ENCODE results near the gene MNX1.

Gene MNX1

DNA sequence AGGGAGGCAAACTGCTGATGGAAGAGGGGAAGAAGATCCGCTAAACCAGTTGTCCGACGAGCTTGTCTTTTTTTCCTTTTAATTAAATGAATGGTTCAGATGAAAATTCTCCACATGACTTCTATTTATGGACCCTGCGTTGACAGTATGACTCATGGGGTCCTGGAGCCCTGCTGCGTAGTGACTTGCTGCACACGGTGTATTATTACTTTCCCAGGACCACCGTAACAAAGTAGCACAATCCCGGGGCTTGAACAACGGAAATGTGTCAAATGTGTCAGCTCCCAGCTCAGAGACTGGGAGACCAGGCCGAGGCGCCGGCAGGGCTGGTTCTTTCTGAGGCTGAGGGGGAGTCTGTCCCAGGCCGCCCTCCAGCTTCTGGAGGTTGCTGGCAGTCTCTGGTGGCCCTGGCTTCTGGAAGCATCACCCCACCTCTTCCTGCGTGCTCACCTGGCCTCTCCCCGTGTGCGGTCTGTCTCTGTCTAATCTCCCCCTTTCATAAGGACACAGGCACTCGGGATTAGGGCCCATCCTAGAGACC, 33.8 kb upstream of the MNX1 start:
- Histone ChIP-seq H3K36me3 (no peaks in the 10 kb centered on the region), H3K4me1 (peaks cover 2% of the 10 kb centered on the region; the same call in 1 of the 2 replicates), H3K4me3 (ENCODE audit: low read depth, low read length) (no peak overlapping the region), H3K9me3 (no peaks in the 10 kb centered on the region), H3K27me3 (peaks cover 49% of the 10 kb centered on the region)
- TF ChIP-seq, protein P1, sequence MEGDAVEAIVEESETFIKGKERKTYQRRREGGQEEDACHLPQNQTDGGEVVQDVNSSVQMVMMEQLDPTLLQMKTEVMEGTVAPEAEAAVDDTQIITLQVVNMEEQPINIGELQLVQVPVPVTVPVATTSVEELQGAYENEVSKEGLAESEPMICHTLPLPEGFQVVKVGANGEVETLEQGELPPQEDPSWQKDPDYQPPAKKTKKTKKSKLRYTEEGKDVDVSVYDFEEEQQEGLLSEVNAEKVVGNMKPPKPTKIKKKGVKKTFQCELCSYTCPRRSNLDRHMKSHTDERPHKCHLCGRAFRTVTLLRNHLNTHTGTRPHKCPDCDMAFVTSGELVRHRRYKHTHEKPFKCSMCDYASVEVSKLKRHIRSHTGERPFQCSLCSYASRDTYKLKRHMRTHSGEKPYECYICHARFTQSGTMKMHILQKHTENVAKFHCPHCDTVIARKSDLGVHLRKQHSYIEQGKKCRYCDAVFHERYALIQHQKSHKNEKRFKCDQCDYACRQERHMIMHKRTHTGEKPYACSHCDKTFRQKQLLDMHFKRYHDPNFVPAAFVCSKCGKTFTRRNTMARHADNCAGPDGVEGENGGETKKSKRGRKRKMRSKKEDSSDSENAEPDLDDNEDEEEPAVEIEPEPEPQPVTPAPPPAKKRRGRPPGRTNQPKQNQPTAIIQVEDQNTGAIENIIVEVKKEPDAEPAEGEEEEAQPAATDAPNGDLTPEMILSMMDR (IDR thresholded peaks at IDR 0.05; ENCODE audit: low read depth, low read length): no peak
- no peak for DNase-seq

DNA sequence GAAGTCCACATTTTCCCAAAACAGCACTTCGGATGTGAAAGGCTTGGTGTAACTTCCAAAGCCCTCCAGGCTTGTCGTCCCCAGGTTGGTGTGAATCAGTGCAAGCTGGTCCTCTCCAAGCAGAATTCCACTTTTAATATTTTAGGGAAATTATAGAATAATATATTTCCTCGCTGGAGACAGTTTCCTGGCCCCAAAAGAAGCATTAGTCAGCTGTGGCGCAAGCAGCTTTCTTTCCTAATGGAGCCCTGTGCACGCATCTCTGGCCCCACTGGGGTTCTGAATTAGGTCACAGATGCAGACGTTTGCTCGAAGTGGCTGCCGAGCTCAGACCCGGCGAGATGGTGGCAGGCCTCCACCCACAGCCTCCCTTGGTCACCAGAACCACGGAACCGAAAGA, 33.3 kb upstream of the MNX1 start:
- Histone ChIP-seq H3K4me3 (ENCODE audit: low read depth, low read length) (no peak overlapping the region), H3K9me3 (no peaks in the 10 kb centered on the region), H3K27me3 (peaks cover 49% of the 10 kb centered on the region), H3K36me3 (no peaks in the 10 kb centered on the region), H3K4me1 (peaks cover 2% of the 10 kb centered on the region; the same call in 1 of the 2 replicates)
- DNase-seq: no peak
- TF ChIP-seq, protein P1 (IDR thresholded peaks at IDR 0.05; ENCODE audit: low read depth, low read length): no peak

DNA sequence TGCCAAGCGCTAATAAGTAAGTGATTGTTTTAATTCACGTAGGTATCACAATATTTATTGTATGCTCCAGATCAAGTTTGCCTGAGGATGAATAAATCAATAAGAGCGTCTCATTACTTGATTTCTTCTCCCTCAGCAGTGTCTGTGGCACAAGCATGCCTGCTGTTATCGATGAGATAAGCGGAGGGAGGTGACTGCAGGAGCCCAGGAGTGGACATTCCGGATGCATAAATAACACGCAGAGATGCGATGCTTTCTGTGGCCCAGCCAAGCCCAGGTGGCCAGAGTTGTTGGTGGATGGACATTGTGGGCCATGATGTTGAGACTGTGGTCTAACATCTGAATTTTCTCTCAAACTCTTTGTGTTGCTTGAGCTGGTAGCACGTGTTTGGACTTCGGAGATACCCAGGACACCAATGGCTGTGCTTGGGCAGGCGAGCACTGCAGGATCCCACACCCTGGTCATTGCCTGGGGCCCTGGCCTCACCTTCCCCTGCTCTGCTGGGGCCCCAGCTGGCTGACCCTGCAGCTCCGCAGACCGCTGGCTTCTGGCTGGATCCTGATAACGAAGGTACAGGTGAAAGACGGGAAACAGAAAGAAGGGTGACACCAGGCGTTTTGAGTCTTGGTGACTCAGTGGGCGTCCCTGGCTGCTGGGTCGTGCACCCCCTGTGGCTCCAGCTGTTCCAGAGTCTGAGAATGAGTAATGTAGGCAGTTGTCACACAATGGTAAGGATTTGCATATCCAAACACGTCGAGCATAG, 31.2 kb upstream of the MNX1 start:
- H3K4me1 ChIP-seq: peaks cover 2% of the 10 kb centered on the region; the same call in 1 of the 2 replicates
- no peaks in the 10 kb centered on the region for H3K36me3 ChIP-seq
- H3K4me3 ChIP-seq (ENCODE audit: low read depth, low read length): no peak overlapping the region
- TF ChIP-seq, protein P1 (IDR thresholded peaks at IDR 0.05; ENCODE audit: low read depth, low read length): no peak
- no peak for DNase-seq
- no peaks in the 10 kb centered on the region for H3K9me3 ChIP-seq
- peaks cover 52% of the 10 kb centered on the region for H3K27me3 ChIP-seq

DNA sequence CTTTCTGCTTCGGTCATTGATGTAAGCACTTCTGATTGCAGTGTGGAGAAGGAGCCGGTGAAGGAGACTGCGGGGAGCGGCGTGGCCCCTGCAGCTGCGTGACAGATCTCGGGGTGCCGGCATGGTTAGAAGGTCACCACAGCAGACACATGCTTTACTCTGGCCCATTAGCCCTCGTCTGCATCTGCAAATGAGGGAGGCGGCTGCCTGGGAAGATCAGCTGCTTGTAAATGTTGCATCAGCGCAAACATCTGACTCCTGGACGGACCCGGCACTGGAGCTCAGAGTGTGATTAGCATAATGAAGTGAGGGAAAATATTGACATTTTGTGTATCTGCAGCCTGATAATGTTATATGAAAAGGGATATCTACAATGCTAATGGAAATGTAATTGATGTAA, 30.5 kb upstream of the MNX1 start:
- Histone ChIP-seq H3K4me3 (ENCODE audit: low read depth, low read length) (no peak overlapping the region), H3K9me3 (no peaks in the 10 kb centered on the region), H3K27me3 (peaks cover 57% of the 10 kb centered on the region), H3K36me3 (no peaks in the 10 kb centered on the region), H3K4me1 (peaks cover 2% of the 10 kb centered on the region; the same call in 1 of the 2 replicates)
- TF ChIP-seq, protein P1 (IDR thresholded peaks at IDR 0.05; ENCODE audit: low read depth, low read length): no peak
- DNase-seq: no peak

DNA sequence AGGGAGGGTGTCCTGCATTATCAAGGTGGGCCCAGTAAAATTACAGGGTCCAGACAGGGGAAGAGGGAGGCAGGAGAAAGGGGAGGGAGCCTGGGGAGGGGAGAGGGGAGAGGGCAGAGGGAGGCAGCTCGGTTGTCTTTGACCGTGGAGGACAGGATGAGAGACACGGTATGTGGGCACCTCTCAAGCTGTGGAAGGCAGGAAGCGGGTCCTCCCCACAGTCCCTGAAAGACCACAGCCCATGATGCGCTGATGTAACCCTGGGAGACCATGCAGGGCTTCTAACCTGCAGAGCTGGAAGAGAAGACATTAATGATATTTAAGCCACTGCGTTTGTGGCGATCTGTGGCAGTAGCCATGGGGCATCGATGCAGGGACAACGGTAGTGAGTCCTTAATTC, 27.2 kb upstream of the MNX1 start:
- TF ChIP-seq, protein P1 (IDR thresholded peaks at IDR 0.05; ENCODE audit: low read depth, low read length): no peak
- DNase-seq: no peak
- Histone ChIP-seq H3K9me3 (no peaks in the 10 kb centered on the region), H3K4me3 (ENCODE audit: low read depth, low read length) (no peak overlapping the region), H3K27me3 (peaks cover 75% of the 10 kb centered on the region), H3K36me3 (no peaks in the 10 kb centered on the region), H3K4me1 (peaks cover 2% of the 10 kb centered on the region; the same call in 1 of the 2 replicates)

DNA sequence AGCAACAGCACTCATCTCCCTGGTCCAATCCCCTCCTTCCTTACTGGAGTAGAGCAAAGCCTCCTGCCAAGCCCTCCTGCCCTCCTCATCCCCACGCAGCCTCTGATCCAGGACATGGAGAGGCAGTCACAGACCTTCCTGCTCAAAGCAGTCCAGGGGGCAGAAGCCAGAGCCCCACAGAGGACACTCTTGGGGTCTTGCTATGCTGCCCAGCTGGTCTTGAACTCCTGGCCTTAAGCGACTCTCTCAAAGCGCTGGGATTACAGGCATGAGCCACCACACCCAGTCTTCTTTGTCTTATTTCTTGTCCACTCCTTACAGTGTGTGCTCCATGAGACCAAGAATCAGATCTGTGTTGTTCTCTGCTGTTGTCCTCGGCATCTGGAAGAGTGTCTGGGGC, 26.6 kb upstream of the MNX1 start:
- H3K9me3 ChIP-seq: no peaks in the 10 kb centered on the region
- H3K4me3 ChIP-seq (ENCODE audit: low read depth, low read length): no peak overlapping the region
- DNase-seq: no peak
- no peaks in the 10 kb centered on the region for H3K36me3 ChIP-seq
- peaks cover 2% of the 10 kb centered on the region; the same call in 1 of the 2 replicates for H3K4me1 ChIP-seq
- TF ChIP-seq, protein P1 (IDR thresholded peaks at IDR 0.05; ENCODE audit: low read depth, low read length): no peak
- H3K27me3 ChIP-seq: peaks cover 76% of the 10 kb centered on the region
